HG03432 (cell line): ENCODE results near the gene WDR90.

ENCODE experiments used
- ATAC-seq: cut with Tn5 transposase; IDR thresholded peaks from one replicate; pipeline ENCODE4 v1.9.1; 2021; ENCODE audit warnings: mild to moderate bottlenecking, moderate library complexity; ENCODE audit not compliant: unreplicated experiment

The WDR90 gene

GRCh38 chr16:648781-649589, at the start of gene WDR90:
Gene WDR90 (plus strand): TSS chr16:649365. CDS start chr16:649417, 52 bp downstream.
- ATAC-seq, result peak; percentile 80

DNA sequence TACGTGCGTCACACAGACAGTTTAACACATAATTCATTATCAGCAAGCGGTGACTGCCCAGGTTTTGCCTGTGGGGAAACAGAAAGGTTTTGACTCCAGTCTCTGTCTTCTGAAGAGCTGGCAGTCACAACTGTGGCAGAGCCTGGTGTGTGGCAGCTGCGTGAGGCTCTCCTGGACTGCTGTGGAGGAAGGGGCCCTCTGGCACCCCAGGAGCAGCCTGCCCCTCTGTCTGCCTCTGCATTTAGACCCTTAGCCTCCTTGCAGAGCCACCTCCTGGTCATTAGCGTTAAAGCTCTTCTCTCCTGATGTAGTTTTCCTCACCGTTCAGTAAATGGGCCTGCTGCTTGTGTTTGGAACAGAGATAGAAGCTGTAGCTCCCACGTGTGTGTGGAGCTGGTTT, 48.4 kb upstream of the WDR90 start:
- ATAC-seq, result no peak

DNA sequence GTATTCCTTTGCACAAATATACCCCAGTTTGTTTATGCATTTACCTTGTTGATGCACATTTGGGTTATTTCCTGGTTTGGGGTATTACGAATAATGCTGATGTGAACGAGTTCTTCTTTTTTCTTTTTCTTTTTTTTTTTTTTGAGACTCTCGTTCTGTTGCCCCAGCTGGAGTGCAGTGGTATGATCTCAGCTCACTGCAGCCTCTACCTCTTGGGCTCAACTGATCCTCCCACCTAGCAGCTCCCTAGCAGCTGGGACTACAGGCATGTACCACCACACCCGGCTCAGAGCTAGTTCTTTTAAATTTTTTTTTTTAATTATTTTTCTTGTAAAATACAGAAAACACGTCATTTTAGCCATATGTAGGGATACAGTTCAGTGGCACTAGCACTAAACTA, 45.2 kb upstream of the WDR90 start:
- no peak for ATAC-seq

DNA sequence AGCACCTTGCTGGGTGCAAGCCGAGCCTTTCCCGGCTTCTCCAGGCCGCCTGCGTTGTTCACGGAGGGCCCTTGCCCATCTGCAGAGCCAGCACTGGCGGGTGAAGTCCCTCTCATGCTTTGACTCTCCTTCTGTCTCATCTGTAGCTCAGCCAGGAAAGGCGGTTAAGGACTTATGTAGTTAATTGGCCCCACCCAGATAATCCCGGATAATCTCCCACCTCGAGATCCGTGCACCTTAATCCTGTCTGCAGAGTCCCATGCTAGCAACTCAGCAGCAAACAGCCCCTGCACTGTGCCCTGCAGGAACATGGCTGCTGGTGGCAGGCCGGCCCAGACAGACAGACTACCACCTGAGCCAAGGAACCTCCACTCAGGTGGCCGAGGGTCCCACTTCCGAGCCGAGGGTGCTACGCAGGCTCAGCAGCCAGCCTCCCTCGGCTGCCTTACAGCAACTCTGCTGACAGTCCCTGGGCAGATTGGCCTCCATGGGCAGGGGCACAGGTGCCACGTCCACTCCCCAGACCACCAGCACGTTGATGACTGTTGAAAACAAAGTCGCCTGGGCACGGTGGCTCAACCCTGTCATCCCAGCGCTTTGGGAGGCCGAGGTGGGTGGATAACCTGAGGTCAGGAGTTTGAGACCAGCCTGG, 42.4 kb upstream of the WDR90 start:
- no peak for ATAC-seq

DNA sequence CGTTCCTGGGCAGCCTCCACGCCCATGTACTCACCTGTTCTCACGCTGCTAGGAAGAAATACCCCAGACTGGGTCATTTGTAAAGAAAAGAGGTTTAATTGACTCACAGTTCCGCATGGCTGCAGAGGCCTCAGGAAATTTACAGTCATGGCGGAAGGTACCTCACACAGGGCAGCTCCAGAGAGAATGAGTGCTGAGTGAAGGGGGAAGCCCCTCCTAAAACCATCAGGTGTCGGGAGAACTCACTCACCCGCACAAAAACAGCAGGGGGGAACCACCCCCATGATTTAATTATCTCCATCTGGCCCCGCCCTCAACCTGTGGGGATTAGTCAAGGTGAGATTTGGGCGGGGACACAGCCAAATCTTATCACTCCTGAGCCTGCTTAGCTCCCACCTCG, 41.1 kb upstream of the WDR90 start:
- ATAC-seq, result no peak

GRCh38 chr16:609316-609715, 39.8 kb upstream of the WDR90 start:
- ATAC-seq, result no peak

DNA sequence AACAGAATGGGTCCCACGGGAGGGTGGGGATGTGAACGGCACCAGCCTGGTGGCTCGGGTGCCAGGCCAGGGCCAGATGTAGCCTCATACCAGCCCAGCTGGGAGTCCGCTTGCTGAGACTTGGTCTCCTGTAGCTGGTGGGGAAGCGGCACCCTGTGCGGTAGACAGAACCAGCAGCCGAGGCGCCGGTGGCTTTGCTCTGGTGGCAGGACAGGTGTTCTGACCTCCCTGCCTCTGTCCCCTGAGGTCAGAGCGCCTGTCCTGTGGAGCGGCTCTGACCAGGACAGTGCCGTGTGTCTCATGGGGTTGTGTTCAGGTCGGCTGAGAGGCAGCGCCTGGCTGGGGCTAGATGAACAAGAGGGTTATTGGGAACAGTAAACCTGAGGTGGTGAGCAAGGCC, 39.2 kb upstream of the WDR90 start:
- no peak for ATAC-seq

GRCh38 chr16:610513-611381, 38.4 kb upstream of the WDR90 start:
- no peak for ATAC-seq

DNA sequence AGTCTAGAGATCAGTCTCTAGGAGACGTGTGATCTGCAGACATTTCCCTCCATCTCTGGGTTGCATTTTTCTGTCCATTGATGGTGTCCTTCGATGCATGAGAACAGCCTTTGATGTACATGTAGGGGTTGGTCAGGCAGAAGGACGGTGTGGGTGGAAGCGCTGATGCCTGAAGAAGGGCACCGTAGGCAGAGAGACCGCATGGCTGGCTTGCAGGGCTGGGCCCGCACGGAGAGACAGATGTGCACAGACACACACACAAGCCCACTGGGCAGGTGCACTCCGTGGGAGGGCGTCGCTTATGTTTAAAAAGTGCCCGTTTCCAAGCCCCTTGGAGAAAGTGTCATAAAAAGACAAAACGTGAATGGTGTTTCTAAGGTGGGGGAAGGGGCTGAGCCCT, 34.0 kb upstream of the WDR90 start:
- no peak for ATAC-seq

DNA sequence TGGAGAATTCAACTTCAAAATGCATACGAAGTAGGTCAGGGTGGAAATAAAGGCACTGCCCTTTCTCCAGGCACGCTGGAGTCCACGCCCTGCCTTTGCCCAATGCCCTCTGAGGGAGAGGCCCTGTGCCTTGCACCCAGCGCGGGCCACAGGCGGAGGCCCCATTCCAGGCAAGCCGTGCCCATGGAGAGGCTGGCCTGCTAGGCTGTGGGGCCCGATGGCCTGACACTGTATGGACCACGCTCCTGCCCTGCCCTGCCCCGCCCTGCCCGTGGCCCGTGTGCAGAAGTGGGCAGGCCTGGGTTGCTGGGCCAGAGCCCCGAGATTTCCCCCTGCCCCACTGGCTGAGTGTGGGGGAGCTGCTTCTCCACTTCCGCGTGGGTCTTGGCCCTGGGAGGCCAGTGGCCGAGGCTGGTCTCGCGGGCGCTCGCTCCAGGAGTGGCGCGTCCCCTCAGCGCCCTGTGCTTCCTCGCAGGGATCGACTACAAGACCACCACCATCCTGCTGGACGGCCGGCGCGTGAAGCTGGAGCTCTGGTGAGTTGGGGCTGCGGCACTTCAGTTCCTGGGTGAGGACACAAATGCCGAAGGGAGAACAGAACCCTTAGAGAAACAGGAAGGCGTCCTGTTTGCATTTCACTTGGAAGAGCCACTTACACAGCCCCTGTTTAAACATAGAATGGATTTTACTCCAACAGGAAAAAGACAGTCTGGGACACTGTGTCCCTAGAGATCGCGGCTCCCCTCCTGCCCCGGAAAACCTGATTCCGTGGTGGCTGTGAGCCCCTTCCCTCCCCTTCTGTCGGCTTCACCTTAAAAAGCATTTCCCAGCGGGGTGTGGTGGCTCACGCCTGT, 32.2 kb upstream of the WDR90 start:
- no peak for ATAC-seq

GRCh38 chr16:617855-618254, 31.3 kb upstream of the WDR90 start:
- no peak for ATAC-seq

DNA sequence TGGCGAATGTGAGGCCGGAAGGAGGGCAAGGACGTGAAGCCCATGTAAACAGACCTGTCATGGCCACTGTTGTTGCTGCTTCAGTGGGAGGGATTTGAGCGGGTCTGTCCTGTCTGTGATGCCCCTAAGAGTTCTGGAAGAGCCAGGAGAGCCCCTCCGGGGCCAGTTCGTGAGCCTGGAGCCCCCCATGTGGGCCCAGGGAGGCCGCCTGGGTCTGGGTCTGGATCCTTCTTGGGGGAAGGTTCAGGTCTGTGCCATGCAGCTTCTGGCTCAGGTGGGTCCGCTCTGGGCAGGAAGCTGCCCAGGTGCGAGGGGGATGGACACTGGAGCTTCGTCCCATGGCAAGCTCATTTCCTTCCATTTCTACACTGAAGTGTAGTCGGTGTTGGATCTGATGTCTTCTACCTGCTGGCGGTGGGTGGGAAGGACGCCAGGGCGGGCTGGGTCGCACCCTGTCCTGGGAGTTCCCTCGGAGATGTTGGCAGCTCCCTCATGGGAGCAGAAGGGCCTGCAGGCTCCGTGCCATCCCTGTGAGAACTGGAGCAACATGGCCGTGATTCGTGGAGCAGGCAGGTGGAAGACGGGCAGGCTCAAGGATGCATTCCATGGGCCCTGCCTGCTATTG, 29.6 kb upstream of the WDR90 start:
- no peak for ATAC-seq

DNA sequence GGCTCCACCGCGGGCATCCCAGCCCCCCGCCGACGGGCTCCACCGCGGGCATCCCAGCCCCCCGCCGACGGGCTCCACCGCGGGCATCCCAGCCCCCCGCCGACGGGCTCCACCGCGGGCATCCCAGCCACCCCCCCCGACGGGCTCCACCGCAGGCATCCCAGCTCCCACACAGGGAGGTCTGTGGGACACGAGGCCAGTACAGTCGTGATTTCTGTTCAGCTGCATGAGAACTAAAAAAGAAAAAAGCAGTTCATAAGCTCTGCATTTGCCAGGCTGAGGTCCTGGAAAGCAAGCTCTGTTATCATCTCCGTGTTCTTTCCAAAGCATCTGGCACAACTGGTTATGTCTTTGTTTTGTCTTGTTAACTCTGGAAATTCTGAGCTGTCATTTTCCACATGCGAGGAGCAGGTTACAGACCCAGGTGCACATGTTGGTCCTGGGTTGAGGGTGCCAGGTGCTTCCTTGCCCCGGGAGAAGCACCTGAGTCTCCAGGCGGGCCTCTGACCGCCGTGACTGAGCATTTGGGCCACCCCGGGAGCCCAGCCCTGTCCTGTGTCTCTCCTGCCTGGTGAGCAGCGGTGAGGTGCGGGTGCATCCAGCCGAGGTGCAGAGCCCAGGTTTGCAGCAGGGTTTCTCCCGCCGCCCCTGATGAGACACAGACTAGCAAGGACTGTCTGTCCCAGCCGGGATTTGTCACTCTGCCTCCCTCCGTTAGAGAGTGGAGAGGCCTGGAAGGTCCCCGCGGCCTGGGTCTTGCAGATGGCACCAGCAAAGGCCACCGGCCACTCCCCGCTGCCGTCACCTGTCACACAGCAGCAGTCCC, 28.3 kb upstream of the WDR90 start:
- ATAC-seq, result no peak

DNA sequence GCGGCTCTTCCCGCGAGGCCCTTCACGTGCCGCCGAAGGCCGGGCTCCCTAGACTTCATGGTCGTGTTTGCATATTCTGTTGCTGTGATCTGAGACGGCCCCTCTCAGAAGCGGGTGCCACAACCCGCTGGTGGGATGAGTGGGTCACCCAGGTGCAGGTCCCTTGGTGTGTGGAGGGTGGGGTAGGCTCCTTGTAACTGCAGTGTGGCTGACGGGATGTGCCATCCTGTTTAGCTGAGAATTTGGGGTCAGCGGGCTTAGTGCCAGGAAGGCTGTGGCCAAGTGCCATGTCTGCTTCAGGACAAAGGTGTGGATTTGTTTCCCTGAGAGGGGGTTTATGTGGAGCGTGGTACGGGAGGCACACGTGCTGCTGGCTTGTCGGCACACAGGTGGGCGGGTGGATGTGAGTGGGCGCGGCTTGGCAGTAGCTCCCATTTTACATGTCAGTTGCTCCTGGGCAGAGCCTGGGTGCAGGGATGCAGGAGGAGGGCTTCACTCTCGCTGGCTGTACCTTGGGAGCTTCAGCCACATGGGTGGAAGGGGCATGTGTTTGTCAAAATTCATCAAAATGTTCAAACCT, 27.5 kb upstream of the WDR90 start:
- no peak for ATAC-seq

DNA sequence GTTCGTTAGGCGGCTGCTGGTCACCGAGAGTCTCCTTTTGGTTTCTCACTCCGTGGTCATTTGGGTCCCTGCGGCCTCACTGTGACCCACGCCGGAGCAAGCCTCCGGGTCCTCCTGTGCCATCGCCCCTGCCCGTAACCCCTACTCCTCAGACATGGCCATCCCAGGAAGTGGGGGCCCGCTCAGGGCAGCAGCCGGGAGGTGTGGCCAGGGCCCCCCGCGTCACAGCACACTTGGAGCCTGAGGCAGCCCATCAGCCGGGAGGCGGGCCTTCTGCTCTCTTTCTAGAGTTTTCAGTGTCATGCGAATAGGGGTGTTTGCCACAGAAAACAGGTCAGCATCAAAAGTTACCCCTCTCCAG, 26.3 kb upstream of the WDR90 start:
- ATAC-seq, result no peak

DNA sequence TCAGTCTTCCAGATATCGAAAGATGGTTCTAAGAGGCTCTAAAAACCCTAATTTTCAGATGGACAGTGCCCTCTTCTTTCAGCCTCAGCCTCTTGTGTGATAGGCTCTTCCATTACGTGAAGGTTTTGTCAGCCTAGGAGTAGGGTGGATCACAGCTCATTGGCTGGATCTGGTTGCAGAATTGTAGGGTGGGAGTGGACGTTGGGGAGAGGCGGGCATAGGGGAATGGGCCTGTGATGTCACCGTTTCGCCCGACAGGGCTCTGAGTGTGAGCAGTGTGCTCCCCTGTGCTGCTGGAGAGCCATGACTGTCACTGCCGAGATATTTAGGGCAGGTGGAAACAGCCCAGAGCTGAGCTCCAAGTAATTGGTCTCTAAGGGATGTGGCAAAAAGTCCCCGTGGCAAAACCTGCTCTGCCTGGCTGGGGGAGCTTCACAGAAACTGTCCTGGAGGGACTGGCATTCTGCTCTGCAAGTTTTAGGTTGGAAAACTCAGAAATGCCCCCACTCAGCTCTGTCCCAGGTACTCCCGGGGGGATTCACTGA, 24.6 kb upstream of the WDR90 start:
- ATAC-seq, result no peak

- no peak for ATAC-seq
Measured at GRCh38 chr16:625117-625976, 23.8 kb upstream of the WDR90 start.
